Subcutaneous adipose tissue (tissue), 4 donors: Measurements from ENCODE around the gene IL11RA. TPM values are rescaled to one million over a fixed set of nuclear protein-coding genes. Genes with fewer than 3 reads are reported as not detected.

Source experiments
- total RNA-seq, 4 donors: library from RNA; depleted of rRNA; stranded (reverse); fragments of >200 nt; gene quantifications; one replicate each; pipeline ENCODE4 v1.1.0, GENCODE V29; 2016
- TF ChIP-seq, protein P1 (sequence below): fragments of 450-650 bp; IDR thresholded peaks from one replicate; pipeline ENCODE4 v1.5.1; 2016; ENCODE audit warnings: low read depth, mild to moderate bottlenecking, control low read depth, antibody characterized with exemption, moderate library complexity

The IL11RA gene
- total RNA-seq, 4 donors from 2014 or later = 10.4 to 24.9 (median 20.3) TPM

DNA sequence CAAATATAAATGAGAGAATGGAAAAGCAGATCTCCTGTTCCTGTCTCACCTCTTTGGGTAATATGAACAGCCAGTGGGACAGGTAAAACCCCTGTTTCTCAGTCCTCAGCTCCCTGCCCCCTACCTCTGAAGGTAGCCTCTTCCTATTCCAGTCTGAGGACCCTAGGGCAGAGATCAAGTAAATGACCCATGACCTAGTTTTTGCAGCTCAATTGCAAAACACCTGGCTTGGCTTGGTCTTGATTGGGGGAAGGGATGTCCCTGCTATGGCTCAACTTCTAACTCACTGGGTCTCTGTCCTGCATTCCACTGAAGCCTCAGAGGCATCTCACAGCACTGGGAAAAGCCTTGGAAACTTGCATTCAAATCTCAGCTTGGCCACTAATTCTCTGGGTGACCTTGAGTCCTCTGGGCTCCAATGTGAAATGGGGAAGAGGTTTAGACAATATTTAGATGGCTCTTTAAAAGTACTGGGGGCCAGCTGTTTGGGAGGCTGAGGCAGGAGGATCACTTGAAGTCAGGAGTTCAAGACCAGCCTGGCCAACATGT is 7.1 kb upstream of the IL11RA start:
- TF ChIP-seq, protein P1, sequence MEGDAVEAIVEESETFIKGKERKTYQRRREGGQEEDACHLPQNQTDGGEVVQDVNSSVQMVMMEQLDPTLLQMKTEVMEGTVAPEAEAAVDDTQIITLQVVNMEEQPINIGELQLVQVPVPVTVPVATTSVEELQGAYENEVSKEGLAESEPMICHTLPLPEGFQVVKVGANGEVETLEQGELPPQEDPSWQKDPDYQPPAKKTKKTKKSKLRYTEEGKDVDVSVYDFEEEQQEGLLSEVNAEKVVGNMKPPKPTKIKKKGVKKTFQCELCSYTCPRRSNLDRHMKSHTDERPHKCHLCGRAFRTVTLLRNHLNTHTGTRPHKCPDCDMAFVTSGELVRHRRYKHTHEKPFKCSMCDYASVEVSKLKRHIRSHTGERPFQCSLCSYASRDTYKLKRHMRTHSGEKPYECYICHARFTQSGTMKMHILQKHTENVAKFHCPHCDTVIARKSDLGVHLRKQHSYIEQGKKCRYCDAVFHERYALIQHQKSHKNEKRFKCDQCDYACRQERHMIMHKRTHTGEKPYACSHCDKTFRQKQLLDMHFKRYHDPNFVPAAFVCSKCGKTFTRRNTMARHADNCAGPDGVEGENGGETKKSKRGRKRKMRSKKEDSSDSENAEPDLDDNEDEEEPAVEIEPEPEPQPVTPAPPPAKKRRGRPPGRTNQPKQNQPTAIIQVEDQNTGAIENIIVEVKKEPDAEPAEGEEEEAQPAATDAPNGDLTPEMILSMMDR = no peak

DNA sequence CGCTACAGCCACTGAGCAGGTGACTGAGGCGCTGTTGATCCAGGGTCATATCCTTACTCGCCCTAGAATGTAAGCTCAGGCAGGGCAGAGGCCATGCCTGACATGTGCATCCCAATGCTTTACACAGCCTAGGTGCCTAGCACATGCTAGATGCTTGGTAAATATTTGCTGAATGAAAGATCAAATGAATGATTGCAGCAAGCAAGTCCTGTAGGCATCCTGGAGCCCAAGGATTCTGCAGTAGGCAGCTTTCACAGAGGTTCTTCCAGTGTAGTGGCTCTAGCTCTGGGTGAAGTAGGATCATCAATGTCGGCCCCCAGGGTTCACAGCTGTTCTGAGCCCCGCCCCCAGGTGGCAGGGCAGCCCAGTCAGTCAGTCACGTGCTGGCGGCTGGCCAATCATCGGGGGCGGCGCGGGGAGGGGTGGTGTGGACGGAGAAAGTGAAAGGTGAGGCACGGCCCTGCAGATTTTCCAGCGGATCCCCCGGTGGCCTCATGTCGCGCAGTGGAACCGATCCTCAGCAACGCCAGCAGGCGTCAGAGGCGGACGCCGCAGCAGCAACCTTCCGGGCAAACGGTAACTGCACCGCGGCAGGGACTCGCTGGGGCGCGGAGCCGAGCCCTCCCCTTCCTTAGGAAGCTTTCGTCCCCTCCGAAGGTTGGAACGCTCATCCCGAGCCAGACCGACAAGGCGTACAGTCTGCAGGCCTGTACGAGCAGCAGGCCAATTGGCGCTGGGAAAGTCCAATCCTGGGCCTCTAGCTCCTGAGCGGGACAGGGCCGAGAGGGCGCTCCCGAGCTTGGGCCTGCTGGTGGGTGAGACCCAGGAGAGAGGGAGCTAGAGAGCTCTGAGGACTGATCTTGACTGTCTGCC is 5.5 kb upstream of the IL11RA start, which contains the start of gene GALT:
TSS of gene GALT (plus strand) at position 465 of the 873 bp plus-strand sequence. CDS start at position 495, 30 bp downstream.
- TF ChIP-seq, protein P1 = no peak

DNA sequence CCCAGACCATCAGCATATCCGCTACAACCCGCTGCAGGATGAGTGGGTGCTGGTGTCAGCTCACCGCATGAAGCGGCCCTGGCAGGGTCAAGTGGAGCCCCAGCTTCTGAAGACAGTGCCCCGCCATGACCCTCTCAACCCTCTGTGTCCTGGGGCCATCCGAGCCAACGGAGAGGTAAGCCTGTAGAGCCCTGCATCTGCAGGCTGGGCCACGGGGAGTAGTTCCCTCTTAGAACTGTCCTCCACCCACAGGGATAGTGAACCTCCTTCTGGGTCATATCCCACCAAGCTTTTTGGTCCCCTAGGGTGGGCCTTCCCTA is 4.9 kb upstream of the IL11RA start:
- TF ChIP-seq, protein P1 = no peak

DNA sequence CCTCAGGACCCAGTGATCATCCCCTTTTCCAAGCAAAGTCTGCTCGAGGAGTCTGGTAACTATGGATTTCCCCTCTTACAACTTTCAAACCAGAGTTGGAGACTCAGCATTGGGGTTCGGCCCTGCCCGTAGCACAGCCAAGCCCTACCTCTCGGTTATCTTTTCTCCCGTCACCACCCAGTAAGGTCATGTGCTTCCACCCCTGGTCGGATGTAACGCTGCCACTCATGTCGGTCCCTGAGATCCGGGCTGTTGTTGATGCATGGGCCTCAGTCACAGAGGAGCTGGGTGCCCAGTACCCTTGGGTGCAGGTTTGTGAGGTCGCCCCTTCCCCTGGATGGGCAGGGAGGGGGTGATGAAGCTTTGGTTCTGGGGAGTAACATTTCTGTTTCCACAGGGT is 4.3 kb upstream of the IL11RA start:
- TF ChIP-seq, protein P1 = no peak

DNA sequence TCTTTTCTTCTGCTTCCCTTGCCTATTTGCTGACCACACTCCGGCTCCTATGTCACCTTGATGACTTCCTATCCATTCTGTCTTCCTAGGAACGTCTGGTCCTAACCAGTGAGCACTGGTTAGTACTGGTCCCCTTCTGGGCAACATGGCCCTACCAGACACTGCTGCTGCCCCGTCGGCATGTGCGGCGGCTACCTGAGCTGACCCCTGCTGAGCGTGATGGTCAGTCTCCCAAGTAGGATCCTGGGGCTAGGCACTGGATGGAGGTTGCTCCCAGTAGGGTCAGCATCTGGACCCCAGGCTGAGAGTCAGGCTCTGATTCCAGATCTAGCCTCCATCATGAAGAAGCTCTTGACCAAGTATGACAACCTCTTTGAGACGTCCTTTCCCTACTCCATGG is 3.3 kb upstream of the IL11RA start:
- TF ChIP-seq, protein P1 = no peak

DNA sequence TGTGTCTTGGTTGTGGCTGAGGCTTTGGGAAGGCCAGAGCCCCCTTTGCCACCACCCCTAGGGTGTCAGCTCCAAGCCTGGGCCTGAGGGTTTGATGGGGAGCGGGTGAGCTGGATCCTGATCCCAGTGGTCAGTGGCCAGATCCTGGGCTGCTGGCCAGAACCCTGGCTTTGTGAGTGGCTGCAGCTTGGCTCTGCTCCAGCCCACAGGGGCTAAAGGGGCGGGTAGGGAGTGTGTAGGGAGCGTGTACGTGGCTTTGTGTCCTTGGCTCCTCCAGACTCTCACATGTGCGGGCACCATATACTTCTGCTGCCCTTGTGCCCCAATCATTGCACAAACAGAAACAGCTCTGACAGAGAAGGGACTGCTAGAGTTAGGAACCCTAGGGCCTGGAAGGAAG is 1.2 kb upstream of the IL11RA start:
- TF ChIP-seq, protein P1 = no peak

DNA sequence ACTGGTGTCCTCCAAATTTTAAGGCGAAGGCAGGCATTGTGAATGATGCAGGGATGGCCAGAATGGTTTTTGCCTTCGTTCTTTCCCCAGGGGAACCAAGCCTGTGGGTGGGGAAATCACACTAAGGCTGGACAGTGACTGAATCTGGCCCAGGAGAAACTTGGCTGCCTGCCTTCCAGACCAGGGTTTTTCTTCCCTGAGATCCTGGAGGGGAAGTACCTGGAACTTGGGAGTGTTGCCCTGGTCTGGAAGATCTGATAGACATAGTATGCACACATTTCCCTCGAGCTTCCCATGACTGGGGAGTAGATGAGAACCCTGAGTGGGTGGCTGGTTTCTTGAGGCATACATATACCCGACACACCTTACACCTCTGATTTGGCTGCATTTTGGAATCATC is 664 bp upstream of the IL11RA start:
- TF ChIP-seq, protein P1 = no peak
